Adrenal gland (tissue), 12 donors: Measurements from ENCODE around the gene CDK5RAP2. TPM values are rescaled to one million over a fixed set of nuclear protein-coding genes. Genes with fewer than 3 reads are reported as not detected.
A peak's percentile ranks its signal among the peaks of the same experiment; 100 is the strongest.

Experiments used
- DNase-seq, 7 donors: peaks; one replicate each; pipeline ENCODE4 v3.0.0-alpha.2; 2019 to 2020
- H3K27ac ChIP-seq, 5 donors: fragments of 200-600 bp; sonication (generic) in 4 of 5; 1 replicate in 3 of 5; 2 replicates in 2 of 5; pipeline versions ENCODE4 v1.5.1 to v1.8.0; 2016 to 2020; ENCODE audit warnings: mild to moderate bottlenecking in 1 of 5
- H3K27me3 ChIP-seq: fragments of 200-600 bp; 2 replicates; pipeline ENCODE4 v1.8.0; 2021
- H3K36me3 ChIP-seq, 2 donors: fragments of 200-600 bp; replicated peaks in 1 of 2; 1 replicate in 1 of 2; 2 replicates in 1 of 2; pipeline versions ENCODE4 v1.5.1 to v1.8.0; 2018 to 2022
- H3K4me1 ChIP-seq, 2 donors: fragments of 200-600 bp; replicated peaks in 1 of 2; 1 replicate in 1 of 2; 2 replicates in 1 of 2; pipeline versions ENCODE4 v1.5.1 to v1.8.0; 2018 to 2021
- H3K4me3 ChIP-seq, 4 donors: fragments of 200-600 bp; sonication (generic) in 3 of 4; one replicate each; pipeline ENCODE4 v1.5.1; 2016 to 2018
- H3K9me3 ChIP-seq, 3 donors: fragments of 200-600 bp; sonication (generic) in 1 of 3; replicated peaks in 1 of 3; 1 replicate in 2 of 3; 2 replicates in 1 of 3; pipeline versions ENCODE4 v1.5.1 to v1.8.0; 2016 to 2021
- POLR2A ChIP-seq, 2 donors: fragments of 450-650 bp; IDR thresholded peaks; one replicate each; pipeline ENCODE4 v1.6.1; 2017; ENCODE audit warnings: antibody characterized with exemption in 2 of 2, mild to moderate bottlenecking in 2 of 2, moderate library complexity in 1 of 2
- WGBS, 4 donors: extraction: QIAGEN DNeasy Blood & Tissue Kit in 2 of 4; methylation state at CpG; one replicate each; pipeline versions ENCODE4 v1.1.5 to v1.1.7; 2013 to 2017; 5-methylcytosine and 5-hydroxymethylcytosine counted together
- intact Hi-C, 2 donors: fragments of 100-400 bp; cut with DNase I; formaldehyde crosslinking; loops; one replicate each; pipeline versions ENCODE4 v1.14.1 to v1.15.0; 2022 to 2023
- polyA plus RNA-seq, 3 donors: library from polyadenylated mRNA; stranded (reverse); fragments of 200-250 nt in 2 of 3; fragments of 350-450 nt in 1 of 3; fragmentation: Illumina TruSeq in 1 of 3; extraction: RNeasy Lipid Tissue Mini Kit (QIAGEN cat#74804) in 1 of 3; gene quantifications; one replicate each; pipeline ENCODE4 v1.2.3, GENCODE V29; 2013 to 2014
- total RNA-seq, 9 donors: library from RNA; depleted of rRNA in 4 of 9; stranded (reverse); fragments of >200 nt in 4 of 9; fragments of 120-200 nt in 1 of 9; fragmentation: NEBNext Ultra II Directional in 1 of 9; extraction: Animal tissue kit (Norgen Biotek cat#: 25700) in 1 of 9; gene quantifications; one replicate each; pipeline versions ENCODE4 v1.1.0 to v1.2.4, GENCODE V29; 2013 to 2023
- TF ChIP-seq, protein P1 (sequence below), 6 experiments: fragments of 450-650 bp in 4 of 6; fragments of 200-600 bp in 2 of 6; sonication (generic) in 1 of 6; IDR thresholded peaks; 1 replicate in 5 of 6; 2 replicates in 1 of 6; pipeline versions ENCODE4 v1.5.1 to v1.8.0; 2016 to 2021; ENCODE audit warnings: antibody characterized with exemption in 6 of 6, mild to moderate bottlenecking in 2 of 6, moderate library complexity in 1 of 6
- donor health status: healthy with polysubstance abuse.
- donor health status: Bipolar disorder and iron deficiency.
- donor health status: DM: yes; HTN: yes; CAD: no.
- donor health status: DM: no; HTN: no; CAD: no.
- donor health status: DM: no; HTN: no; CAD: no.
- donor health status: DM: yes; HTN: yes; CAD: no.

The CDK5RAP2 gene
- total and polyA plus RNA-seq, 12 donors, result 26.0 to 60.7 (median 41.9) TPM

GRCh38 chr9:120397453-120397852 lies 182.5 kb downstream of the CDK5RAP2 start:
- intact Hi-C loops, result no loop called here
- no peak for TF ChIP-seq POLR2A (IDR thresholded peaks at IDR 0.05)
- TF ChIP-seq, protein P1, sequence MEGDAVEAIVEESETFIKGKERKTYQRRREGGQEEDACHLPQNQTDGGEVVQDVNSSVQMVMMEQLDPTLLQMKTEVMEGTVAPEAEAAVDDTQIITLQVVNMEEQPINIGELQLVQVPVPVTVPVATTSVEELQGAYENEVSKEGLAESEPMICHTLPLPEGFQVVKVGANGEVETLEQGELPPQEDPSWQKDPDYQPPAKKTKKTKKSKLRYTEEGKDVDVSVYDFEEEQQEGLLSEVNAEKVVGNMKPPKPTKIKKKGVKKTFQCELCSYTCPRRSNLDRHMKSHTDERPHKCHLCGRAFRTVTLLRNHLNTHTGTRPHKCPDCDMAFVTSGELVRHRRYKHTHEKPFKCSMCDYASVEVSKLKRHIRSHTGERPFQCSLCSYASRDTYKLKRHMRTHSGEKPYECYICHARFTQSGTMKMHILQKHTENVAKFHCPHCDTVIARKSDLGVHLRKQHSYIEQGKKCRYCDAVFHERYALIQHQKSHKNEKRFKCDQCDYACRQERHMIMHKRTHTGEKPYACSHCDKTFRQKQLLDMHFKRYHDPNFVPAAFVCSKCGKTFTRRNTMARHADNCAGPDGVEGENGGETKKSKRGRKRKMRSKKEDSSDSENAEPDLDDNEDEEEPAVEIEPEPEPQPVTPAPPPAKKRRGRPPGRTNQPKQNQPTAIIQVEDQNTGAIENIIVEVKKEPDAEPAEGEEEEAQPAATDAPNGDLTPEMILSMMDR (IDR thresholded peaks at IDR 0.05), result no peak
- H3K27ac ChIP-seq, result no peak overlapping the region
- 88 to 100% (median 96%) methylated on average over 1 of the region's 1 CpG for WGBS, 4 donors
- H3K27me3 ChIP-seq, result no peaks in the 10 kb centered on the region
- peaks cover 0 to 57% of the 10 kb centered on the region in 2 donors for H3K36me3 ChIP-seq
- no peaks in the 10 kb centered on the region for H3K4me1 ChIP-seq
- no peaks in the 10 kb centered on the region for H3K9me3 ChIP-seq
- DNase-seq, result no peak
- H3K4me3 ChIP-seq, result no peak overlapping the region

- Histone ChIP-seq H3K4me3 (no peak overlapping the region), H3K36me3 (peaks cover 0 to 57% of the 10 kb centered on the region in 2 donors), H3K9me3 (no peaks in the 10 kb centered on the region), H3K27me3 (no peaks in the 10 kb centered on the region), H3K27ac (no peak overlapping the region), H3K4me1 (no peaks in the 10 kb centered on the region)
- no peak for TF ChIP-seq POLR2A (IDR thresholded peaks at IDR 0.05)
- TF ChIP-seq, protein P1 (IDR thresholded peaks at IDR 0.05), result no peak
- no peak for DNase-seq
- intact Hi-C loops, result no loop called here
- 84 to 96% (median 90%) methylated on average over 6 of the region's 6 CpGs for WGBS, 4 donors
Observed at GRCh38 chr9:120396931-120397330, 183.0 kb downstream of the CDK5RAP2 start.

GRCh38 chr9:120396418-120396817 lies 183.5 kb downstream of the CDK5RAP2 start:
- intact Hi-C loops, result no loop called here

DNA sequence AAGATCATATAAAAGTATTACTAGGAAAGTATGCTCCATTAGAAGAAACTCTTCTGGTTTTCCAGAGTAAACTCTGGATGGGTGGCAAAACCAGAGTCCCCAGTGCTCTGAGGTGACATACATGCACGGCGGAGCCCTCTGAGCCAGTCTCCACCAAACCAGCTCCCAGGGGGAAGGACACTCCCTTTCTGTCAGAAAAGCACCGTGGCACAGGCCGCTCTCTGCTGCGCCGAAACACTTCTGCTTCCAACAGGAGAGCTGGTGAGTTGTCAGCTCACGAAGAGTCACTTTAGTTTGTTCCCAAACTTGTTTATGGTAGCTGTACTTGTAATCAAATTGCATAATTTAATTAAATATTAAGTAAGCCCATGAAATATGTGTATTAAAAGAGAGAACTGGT lies 184.6 kb downstream of the CDK5RAP2 start:
- Histone ChIP-seq H3K4me3 (no peak overlapping the region), H3K4me1 (no peaks in the 10 kb centered on the region), H3K9me3 (no peaks in the 10 kb centered on the region), H3K36me3 (peaks cover 0 to 64% of the 10 kb centered on the region in 2 donors), H3K27me3 (no peaks in the 10 kb centered on the region), H3K27ac (no peak overlapping the region)
- WGBS, 4 donors, result 95 to 97% (median 96%) methylated on average over 7 of the region's 7 CpGs
- peak in 1 of 7 donors; percentile 6 for DNase-seq
- intact Hi-C loops, result no loop called here
- no peak for TF ChIP-seq POLR2A (IDR thresholded peaks at IDR 0.05)
- TF ChIP-seq, protein P1 (IDR thresholded peaks at IDR 0.05), result no peak

More at GRCh38 chr9:120396418-120396817, 183.5 kb downstream of the CDK5RAP2 start:
- TF ChIP-seq, protein P1 (IDR thresholded peaks at IDR 0.05), result no peak
- TF ChIP-seq POLR2A (IDR thresholded peaks at IDR 0.05), result no peak
- no peaks in the 10 kb centered on the region for H3K9me3 ChIP-seq
- H3K4me1 ChIP-seq, result no peaks in the 10 kb centered on the region
- no peak overlapping the region for H3K27ac ChIP-seq
- DNase-seq, result peak in 1 of 7 donors; percentile 1
- no peak overlapping the region for H3K4me3 ChIP-seq
- no peaks in the 10 kb centered on the region for H3K27me3 ChIP-seq
- WGBS, 4 donors, result 90 to 97% (median 94%) methylated on average over 3 of the region's 3 CpGs
- H3K36me3 ChIP-seq, result peaks cover 0 to 62% of the 10 kb centered on the region in 2 donors
